Jurkat, Clone E6-1 (cell line): Measurements from ENCODE around the gene RAB40B.

Experiments used
- DNase-seq: peaks from one replicate; pipeline ENCODE4 v3.0.0-alpha.2; 2011; ENCODE audit warnings: low read depth, low spot score
- H3K4me3 ChIP-seq: 2 replicates; pipeline ENCODE4 v1.5.1; 2011; ENCODE audit warnings: mild to moderate bottlenecking, low read length, control low read depth, moderate library complexity

The RAB40B gene

DNA sequence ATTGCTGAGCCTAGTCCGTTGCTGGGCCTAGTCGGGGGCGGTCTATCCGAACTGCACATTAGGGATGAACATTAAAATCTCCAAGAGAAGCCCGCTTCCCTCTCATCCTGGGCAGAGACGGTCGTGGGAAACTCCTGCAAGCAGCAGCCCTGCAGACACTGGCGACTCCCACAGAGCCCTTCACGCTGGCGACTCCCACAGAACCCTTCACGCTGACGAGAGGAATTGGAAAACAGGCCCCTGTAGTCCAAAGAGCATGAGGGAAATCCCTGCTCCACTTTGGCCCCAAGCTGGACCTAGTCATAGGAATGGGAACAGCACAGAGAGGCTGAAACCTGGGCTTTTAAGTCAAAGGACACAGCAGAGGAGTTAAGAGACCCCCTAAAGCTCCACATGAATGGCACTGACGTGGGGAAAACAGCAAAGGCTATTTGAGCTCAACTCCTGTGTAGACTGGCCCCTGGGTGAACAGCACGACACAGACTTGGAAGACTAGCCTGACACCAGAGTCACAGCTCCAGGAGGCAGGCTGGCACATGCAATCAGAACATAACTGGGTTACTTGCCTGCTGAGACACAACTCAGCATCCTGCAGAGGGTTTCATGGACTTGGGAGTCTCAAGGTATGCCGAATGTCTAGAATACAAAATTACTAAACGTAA, 92.4 kb downstream of the RAB40B start:
- no peak overlapping the region for H3K4me3 ChIP-seq
- DNase-seq = no peak
